ENCODE measurements around the gene ZBTB9. TPM values are rescaled to one million over a fixed set of nuclear protein-coding genes. Genes with fewer than 3 reads are reported as not detected.

The ZBTB9 gene
- total RNA-seq, 2 donors from 2014 or later, result 18.0 to 20.6 TPM

DNA sequence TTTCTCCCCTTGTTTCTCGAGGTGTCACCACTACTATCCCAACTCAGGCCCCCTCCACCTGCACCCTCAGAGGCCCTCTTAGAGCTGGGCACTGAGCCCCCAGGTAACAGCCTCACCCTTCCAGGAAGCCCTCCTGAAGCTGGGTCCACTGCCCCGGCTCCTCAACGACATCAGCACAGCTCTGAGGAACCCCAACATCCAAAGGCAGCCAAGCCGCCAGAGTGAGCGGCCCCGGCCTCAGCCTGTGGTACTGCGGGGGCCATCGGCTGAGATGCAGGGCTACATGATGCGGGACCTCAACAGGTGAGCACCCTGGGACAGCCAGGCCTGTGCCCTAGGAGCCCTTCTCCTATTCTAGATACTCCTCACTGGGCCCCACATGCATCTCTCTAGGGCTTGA lies 12.9 kb upstream of the ZBTB9 start:
- Histone ChIP-seq H3K27ac (ENCODE audit: low read depth, low read length) (no peak overlapping the region), H3K9me3 (ENCODE audit: control insufficient read depth, low read length) (no peaks in the 10 kb centered on the region), H3K36me3 (ENCODE audit: control insufficient read depth, insufficient read depth, low read length) (peaks cover 71% of the 10 kb centered on the region), H3K4me3 (ENCODE audit: low read length) (no peak overlapping the region), H3K9ac (ENCODE audit: extremely low read depth, low read length, poor library complexity, severe bottlenecking) (no peak overlapping the region), H3K4me1 (ENCODE audit: control insufficient read depth, insufficient read depth, low read length) (no peaks in the 10 kb centered on the region), H3K27me3 (ENCODE audit: control insufficient read depth, insufficient read depth, low read length, poor library complexity, severe bottlenecking) (no peaks in the 10 kb centered on the region)
- TF ChIP-seq, protein P1, sequence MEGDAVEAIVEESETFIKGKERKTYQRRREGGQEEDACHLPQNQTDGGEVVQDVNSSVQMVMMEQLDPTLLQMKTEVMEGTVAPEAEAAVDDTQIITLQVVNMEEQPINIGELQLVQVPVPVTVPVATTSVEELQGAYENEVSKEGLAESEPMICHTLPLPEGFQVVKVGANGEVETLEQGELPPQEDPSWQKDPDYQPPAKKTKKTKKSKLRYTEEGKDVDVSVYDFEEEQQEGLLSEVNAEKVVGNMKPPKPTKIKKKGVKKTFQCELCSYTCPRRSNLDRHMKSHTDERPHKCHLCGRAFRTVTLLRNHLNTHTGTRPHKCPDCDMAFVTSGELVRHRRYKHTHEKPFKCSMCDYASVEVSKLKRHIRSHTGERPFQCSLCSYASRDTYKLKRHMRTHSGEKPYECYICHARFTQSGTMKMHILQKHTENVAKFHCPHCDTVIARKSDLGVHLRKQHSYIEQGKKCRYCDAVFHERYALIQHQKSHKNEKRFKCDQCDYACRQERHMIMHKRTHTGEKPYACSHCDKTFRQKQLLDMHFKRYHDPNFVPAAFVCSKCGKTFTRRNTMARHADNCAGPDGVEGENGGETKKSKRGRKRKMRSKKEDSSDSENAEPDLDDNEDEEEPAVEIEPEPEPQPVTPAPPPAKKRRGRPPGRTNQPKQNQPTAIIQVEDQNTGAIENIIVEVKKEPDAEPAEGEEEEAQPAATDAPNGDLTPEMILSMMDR (conservative IDR thresholded peaks at IDR 0.05), result no peak
- no peak for DNase-seq
- no peak overlapping the region for H3K27ac Mint-ChIP-seq
- H3K27me3 Mint-ChIP-seq (ENCODE audit: insufficient read depth), result no peaks in the 10 kb centered on the region
- no peak overlapping the region for H3K4me3 Mint-ChIP-seq
- WGBS, 2 experiments (ENCODE audit: insufficient coverage in 1 of 2, insufficient read length in 1 of 2), result 82 to 94% methylated on average over 3 to 9 of the region's 9 CpGs
- no peaks in the 10 kb centered on the region for H3K9me3 Mint-ChIP-seq
- peaks cover 74% of the 10 kb centered on the region for H3K36me3 Mint-ChIP-seq (ENCODE audit: low read depth)
- no peaks in the 10 kb centered on the region for H3K4me1 Mint-ChIP-seq

DNA sequence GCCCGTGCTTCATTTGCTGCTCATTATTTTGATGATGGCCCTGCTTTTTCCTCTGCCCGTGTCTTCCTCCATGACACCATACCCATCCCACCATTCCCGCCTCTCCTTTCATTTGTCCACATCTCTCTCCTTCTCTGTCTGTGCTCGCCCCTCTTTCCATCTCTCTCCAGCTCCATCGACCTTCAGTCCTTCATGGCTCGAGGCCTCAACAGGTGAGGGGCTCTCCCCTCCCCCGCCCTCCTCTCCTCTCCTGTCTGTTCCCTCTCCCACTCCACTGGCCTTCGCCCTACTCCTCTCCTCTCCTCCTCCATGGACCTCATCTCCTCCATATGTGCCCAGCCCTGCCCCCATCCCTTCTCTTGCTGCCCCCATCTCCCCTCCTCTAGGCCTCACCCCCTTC lies 12.1 kb upstream of the ZBTB9 start:
- Histone ChIP-seq H3K9me3 (ENCODE audit: control insufficient read depth, low read length) (no peaks in the 10 kb centered on the region), H3K27me3 (ENCODE audit: control insufficient read depth, insufficient read depth, low read length, poor library complexity, severe bottlenecking) (no peaks in the 10 kb centered on the region), H3K4me1 (ENCODE audit: control insufficient read depth, insufficient read depth, low read length) (no peaks in the 10 kb centered on the region), H3K4me3 (ENCODE audit: low read length) (no peak overlapping the region), H3K36me3 (ENCODE audit: control insufficient read depth, insufficient read depth, low read length) (peaks cover 69% of the 10 kb centered on the region), H3K9ac (ENCODE audit: extremely low read depth, low read length, poor library complexity, severe bottlenecking) (no peak overlapping the region), H3K27ac (ENCODE audit: low read depth, low read length) (no peak overlapping the region)
- Mint-ChIP-seq H3K4me1 (no peaks in the 10 kb centered on the region), H3K4me3 (no peak overlapping the region), H3K36me3 (ENCODE audit: low read depth) (peaks cover 73% of the 10 kb centered on the region), H3K9me3 (no peaks in the 10 kb centered on the region), H3K27me3 (ENCODE audit: insufficient read depth) (no peaks in the 10 kb centered on the region), H3K27ac (no peak overlapping the region)
- TF ChIP-seq, protein P1 (conservative IDR thresholded peaks at IDR 0.05), result no peak
- DNase-seq, result no peak
- WGBS, 2 experiments (ENCODE audit: insufficient coverage in 1 of 2, insufficient read length in 1 of 2), result 86 to 92% methylated on average over 7 to 8 of the region's 8 CpGs

DNA sequence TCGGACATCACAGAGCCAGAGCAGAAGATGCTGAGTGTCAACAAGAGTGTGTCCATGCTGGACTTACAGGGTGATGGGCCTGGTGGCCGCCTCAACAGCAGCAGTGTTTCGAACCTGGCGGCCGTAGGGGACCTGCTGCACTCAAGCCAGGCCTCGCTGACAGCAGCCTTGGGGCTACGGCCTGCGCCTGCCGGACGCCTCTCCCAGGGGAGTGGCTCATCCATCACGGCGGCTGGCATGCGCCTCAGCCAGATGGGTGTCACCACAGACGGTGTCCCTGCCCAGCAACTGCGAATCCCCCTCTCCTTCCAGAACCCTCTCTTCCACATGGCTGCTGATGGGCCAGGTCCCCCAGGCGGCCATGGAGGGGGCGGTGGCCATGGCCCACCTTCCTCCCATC lies 11.4 kb upstream of the ZBTB9 start:
- Mint-ChIP-seq H3K27me3 (ENCODE audit: insufficient read depth) (no peaks in the 10 kb centered on the region), H3K4me3 (no peak overlapping the region), H3K27ac (peak overlapping the region; percentile 64), H3K36me3 (ENCODE audit: low read depth) (peaks cover 74% of the 10 kb centered on the region), H3K4me1 (no peaks in the 10 kb centered on the region), H3K9me3 (no peaks in the 10 kb centered on the region)
- Histone ChIP-seq H3K4me3 (ENCODE audit: low read length) (no peak overlapping the region), H3K4me1 (ENCODE audit: control insufficient read depth, insufficient read depth, low read length) (no peaks in the 10 kb centered on the region), H3K9ac (ENCODE audit: extremely low read depth, low read length, poor library complexity, severe bottlenecking) (no peak overlapping the region), H3K27me3 (ENCODE audit: control insufficient read depth, insufficient read depth, low read length, poor library complexity, severe bottlenecking) (no peaks in the 10 kb centered on the region), H3K9me3 (ENCODE audit: control insufficient read depth, low read length) (no peaks in the 10 kb centered on the region), H3K27ac (ENCODE audit: low read depth, low read length) (no peak overlapping the region), H3K36me3 (ENCODE audit: control insufficient read depth, insufficient read depth, low read length) (peaks cover 71% of the 10 kb centered on the region)
- 94 to 95% methylated on average over 15 to 17 of the region's 17 CpGs for WGBS, 2 experiments (ENCODE audit: insufficient coverage in 1 of 2, insufficient read length in 1 of 2)
- TF ChIP-seq, protein P1 (conservative IDR thresholded peaks at IDR 0.05), result no peak
- DNase-seq, result no peak

Data from endodermal cell (in vitro differentiated cells).